Body of pancreas (tissue), 4 donors: ENCODE data around the gene FERMT2.

ENCODE experiments used
- CTCF ChIP-seq, 7 experiments: fragments of 450-650 bp in 4 of 7; fragments of 200-600 bp in 3 of 7; sonication (generic) in 3 of 7; IDR thresholded peaks; one replicate each; pipeline ENCODE4 v1.5.1; 2016 to 2019; ENCODE audit warnings: antibody characterized with exemption in 7 of 7
- POLR2A ChIP-seq, 3 donors: fragments of 450-650 bp; IDR thresholded peaks; one replicate each; pipeline ENCODE4 v1.6.1; 2016; ENCODE audit warnings: antibody characterized with exemption in 3 of 3, mild to moderate bottlenecking in 2 of 3

- no peak for TF ChIP-seq CTCF (IDR thresholded peaks at IDR 0.05)
- TF ChIP-seq POLR2A (IDR thresholded peaks at IDR 0.05), result no peak
Measured at GRCh38 chr14:52833891-52834290, 117.0 kb downstream of the FERMT2 start.
